Neutrophil (primary cell): ENCODE measurements around the gene C16orf92.

Experiments
- H3K27ac ChIP-seq: fragments of 200-600 bp; sonication (generic); 2 replicates; pipeline ENCODE4 v1.5.1; 2016; ENCODE audit warnings: mild to moderate bottlenecking, moderate library complexity
- H3K27me3 ChIP-seq: fragments of 200-600 bp; sonication (generic); 2 replicates; pipeline ENCODE4 v1.6.0; 2016; ENCODE audit warnings: mild to moderate bottlenecking
- H3K36me3 ChIP-seq: fragments of 200-600 bp; sonication (generic); 2 replicates; pipeline ENCODE4 v1.5.1; 2017
- H3K4me1 ChIP-seq, 2 experiments: fragments of 200-600 bp in 1 of 2; sonication (generic) in 1 of 2; 1 replicate in 1 of 2; 2 replicates in 1 of 2; pipeline versions ENCODE4 v1.5.1 to v1.6.1; 2013 to 2016; ENCODE audit warnings: low read depth in 1 of 2, low read length in 1 of 2, mild to moderate bottlenecking in 1 of 2, moderate library complexity in 1 of 2; ENCODE audit not compliant: control insufficient read depth in 1 of 2, insufficient read depth in 1 of 2
- H3K4me3 ChIP-seq, 2 experiments: fragments of 200-600 bp in 1 of 2; sonication (generic) in 1 of 2; 1 replicate in 1 of 2; 2 replicates in 1 of 2; pipeline ENCODE4 v1.5.1; 2013 to 2016; ENCODE audit warnings: low read depth in 1 of 2, low read length in 1 of 2, mild to moderate bottlenecking in 1 of 2, moderate library complexity in 1 of 2
- H3K9me3 ChIP-seq: fragments of 200-600 bp; sonication (generic); 2 replicates; pipeline ENCODE4 v1.5.1; 2016
- TF ChIP-seq, protein P1 (sequence below): fragments of 200-600 bp; sonication (generic); IDR thresholded peaks from 2 replicates; pipeline ENCODE4 v1.5.1; 2016; ENCODE audit warnings: antibody characterized with exemption

Gene C16orf92

DNA sequence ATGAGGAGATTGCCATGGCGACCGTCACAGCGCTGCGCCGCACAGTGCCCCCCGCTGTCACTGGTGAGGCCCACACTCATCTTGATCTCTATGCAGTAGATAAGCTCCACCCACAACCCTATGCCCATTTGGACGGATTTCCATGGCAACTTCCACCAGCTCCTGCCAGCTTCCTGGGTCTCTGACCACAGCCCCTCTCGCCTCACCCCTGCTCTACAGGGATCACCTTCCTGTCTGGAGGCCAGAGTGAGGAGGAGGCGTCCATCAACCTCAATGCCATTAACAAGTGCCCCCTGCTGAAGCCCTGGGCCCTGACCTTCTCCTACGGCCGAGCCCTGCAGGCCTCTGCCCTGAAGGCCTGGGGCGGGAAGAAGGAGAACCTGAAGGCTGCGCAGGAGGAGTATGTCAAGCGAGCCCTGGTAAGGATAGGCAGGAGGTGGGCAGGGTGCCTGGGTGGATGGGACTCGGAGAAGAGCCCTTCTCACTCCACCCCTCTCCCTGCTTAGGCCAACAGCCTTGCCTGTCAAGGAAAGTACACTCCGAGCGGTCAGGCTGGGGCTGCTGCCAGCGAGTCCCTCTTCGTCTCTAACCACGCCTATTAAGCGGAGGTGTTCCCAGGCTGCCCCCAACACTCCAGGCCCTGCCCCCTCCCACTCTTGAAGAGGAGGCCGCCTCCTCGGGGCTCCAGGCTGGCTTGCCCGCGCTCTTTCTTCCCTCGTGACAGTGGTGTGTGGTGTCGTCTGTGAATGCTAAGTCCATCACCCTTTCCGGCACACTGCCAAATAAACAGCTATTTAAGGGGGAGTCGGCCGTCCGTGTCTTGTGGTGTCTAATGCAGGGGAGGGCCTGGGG is 46.8 kb downstream of the C16orf92 start:
- H3K4me3 ChIP-seq: no peak overlapping the region
- no peaks in the 10 kb centered on the region for H3K27me3 ChIP-seq
- no peaks in the 10 kb centered on the region for H3K9me3 ChIP-seq
- peaks cover 41 to 52% of the 10 kb centered on the region in 2 experiments for H3K4me1 ChIP-seq
- peak overlapping the region; percentile 66 for H3K27ac ChIP-seq
- TF ChIP-seq, protein P1, sequence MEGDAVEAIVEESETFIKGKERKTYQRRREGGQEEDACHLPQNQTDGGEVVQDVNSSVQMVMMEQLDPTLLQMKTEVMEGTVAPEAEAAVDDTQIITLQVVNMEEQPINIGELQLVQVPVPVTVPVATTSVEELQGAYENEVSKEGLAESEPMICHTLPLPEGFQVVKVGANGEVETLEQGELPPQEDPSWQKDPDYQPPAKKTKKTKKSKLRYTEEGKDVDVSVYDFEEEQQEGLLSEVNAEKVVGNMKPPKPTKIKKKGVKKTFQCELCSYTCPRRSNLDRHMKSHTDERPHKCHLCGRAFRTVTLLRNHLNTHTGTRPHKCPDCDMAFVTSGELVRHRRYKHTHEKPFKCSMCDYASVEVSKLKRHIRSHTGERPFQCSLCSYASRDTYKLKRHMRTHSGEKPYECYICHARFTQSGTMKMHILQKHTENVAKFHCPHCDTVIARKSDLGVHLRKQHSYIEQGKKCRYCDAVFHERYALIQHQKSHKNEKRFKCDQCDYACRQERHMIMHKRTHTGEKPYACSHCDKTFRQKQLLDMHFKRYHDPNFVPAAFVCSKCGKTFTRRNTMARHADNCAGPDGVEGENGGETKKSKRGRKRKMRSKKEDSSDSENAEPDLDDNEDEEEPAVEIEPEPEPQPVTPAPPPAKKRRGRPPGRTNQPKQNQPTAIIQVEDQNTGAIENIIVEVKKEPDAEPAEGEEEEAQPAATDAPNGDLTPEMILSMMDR: no peak
- H3K36me3 ChIP-seq: peaks cover 72% of the 10 kb centered on the region

- H3K36me3 ChIP-seq: peaks cover 72% of the 10 kb centered on the region
- H3K27me3 ChIP-seq: no peaks in the 10 kb centered on the region
- peak overlapping the region; percentile 66 for H3K27ac ChIP-seq
- no peak overlapping the region for H3K4me3 ChIP-seq
- peaks cover 43 to 54% of the 10 kb centered on the region in 2 experiments for H3K4me1 ChIP-seq
- no peaks in the 10 kb centered on the region for H3K9me3 ChIP-seq
- TF ChIP-seq, protein P1: no peak
Measured at GRCh38 chr16:30070490-30070889, 47.5 kb downstream of the C16orf92 start.
